Spleen (tissue), 11 donors: ENCODE measurements around the gene MEGF8. TPM values are rescaled to one million over a fixed set of nuclear protein-coding genes. Genes with fewer than 3 reads are reported as not detected.

Experiments
- DNase-seq: peaks from one replicate; pipeline ENCODE4 v3.0.0-alpha.2; 2020
- H3K27ac ChIP-seq, 8 donors: fragments of 200-600 bp; sonication (generic) in 7 of 8; 1 replicate in 4 of 8; 2 replicates in 4 of 8; pipeline versions ENCODE4 v1.5.0 to v1.8.0; 2016 to 2021; ENCODE audit warnings: inconsistent platforms in 4 of 8, mild to moderate bottlenecking in 4 of 8, moderate library complexity in 1 of 8
- H3K27me3 ChIP-seq, 7 donors: fragments of 200-600 bp; sonication (generic) in 6 of 7; replicated peaks in 1 of 7; 1 replicate in 4 of 7; 2 replicates in 3 of 7; pipeline versions ENCODE4 v1.5.0 to v1.8.0; 2016 to 2021; ENCODE audit warnings: inconsistent platforms in 3 of 7, mild to moderate bottlenecking in 1 of 7
- H3K36me3 ChIP-seq, 6 donors: fragments of 200-600 bp; sonication (generic) in 5 of 6; 1 replicate in 4 of 6; 2 replicates in 2 of 6; pipeline versions ENCODE4 v1.5.0 to v1.8.0; 2016 to 2021; ENCODE audit warnings: inconsistent platforms in 2 of 6
- H3K4me1 ChIP-seq, 6 donors: fragments of 200-600 bp; sonication (generic) in 5 of 6; 1 replicate in 3 of 6; 2 replicates in 3 of 6; pipeline versions ENCODE4 v1.5.0 to v1.8.0; 2016 to 2021; ENCODE audit warnings: inconsistent platforms in 3 of 6
- H3K4me3 ChIP-seq, 8 donors: fragments of 200-600 bp; sonication (generic) in 7 of 8; 1 replicate in 4 of 8; 2 replicates in 4 of 8; pipeline versions ENCODE4 v1.5.0 to v1.8.0; 2016 to 2021; ENCODE audit warnings: inconsistent platforms in 4 of 8, mild to moderate bottlenecking in 4 of 8, moderate library complexity in 2 of 8
- H3K9me3 ChIP-seq, 8 donors: fragments of 200-600 bp; sonication (generic) in 7 of 8; 1 replicate in 4 of 8; 2 replicates in 4 of 8; pipeline versions ENCODE4 v1.5.0 to v1.8.0; 2016 to 2021; ENCODE audit warnings: inconsistent platforms in 4 of 8
- CTCF ChIP-seq, 11 experiments: fragments of 200-600 bp in 7 of 11; fragments of 450-650 bp in 4 of 11; sonication (generic) in 4 of 11; IDR thresholded peaks in 8 of 11; conservative IDR thresholded peaks in 3 of 11; 1 replicate in 7 of 11; 2 replicates in 4 of 11; pipeline versions ENCODE4 v1.4.0 to v1.8.0; 2016 to 2021; ENCODE audit warnings: antibody characterized with exemption in 11 of 11, inconsistent platforms in 4 of 11, mild to moderate bottlenecking in 1 of 11
- POLR2A ChIP-seq, 3 donors: fragments of 450-650 bp; IDR thresholded peaks; one replicate each; pipeline ENCODE4 v1.5.1; 2017; ENCODE audit warnings: antibody characterized with exemption in 3 of 3, mild to moderate bottlenecking in 1 of 3
- POLR2AphosphoS5 ChIP-seq, 3 donors: sonication (generic); formaldehyde crosslinking; IDR thresholded peaks; one replicate each; pipeline ENCODE4 v1.5.1; 2017; ENCODE audit warnings: antibody characterized with exemption in 3 of 3
- WGBS, 5 donors: extraction: QIAGEN DNeasy Blood & Tissue Kit in 3 of 5; methylation state at CpG; one replicate each; pipeline versions ENCODE4 v1.1.5 to v1.1.7; 2013 to 2018; 5-methylcytosine and 5-hydroxymethylcytosine counted together
- intact Hi-C: fragments of 100-400 bp; cut with DNase I; formaldehyde crosslinking; loops from one replicate; pipeline ENCODE4 v1.15.0; 2023; ENCODE audit warnings: low total_unique reads
- polyA plus RNA-seq, 3 donors: library from polyadenylated mRNA; stranded (reverse); fragments of 200-250 nt; gene quantifications; one replicate each; pipeline ENCODE4 v1.2.1, GENCODE V29; 2013
- total RNA-seq, 7 donors: library from RNA; depleted of rRNA in 3 of 7; stranded (reverse); fragments of >200 nt in 3 of 7; fragmentation: NEBNext Ultra II Directional in 4 of 7; extraction: Animal tissue kit (Norgen Biotek cat#: 25700) in 4 of 7; gene quantifications; one replicate each; pipeline versions ENCODE4 v1.1.0 to v1.2.1, GENCODE V29; 2016 to 2021
- donor health status: healthy with polysubstance abuse.
- donor health status: DM: no; HTN: no; CAD: no; lungs with moderate emphysema.
- donor health status: DM: no; HTN: no; CAD: no.
- donor health status: Bipolar disorder and iron deficiency.
- donor health status: healthy.
- donor health status: DM: no; HTN: no; CAD: no.
- donor health status: DM: yes; HTN: yes; CAD: no.

MEGF8 gene
- total and polyA plus RNA-seq, 10 donors = 2.3 to 26.2 (median 18.7) TPM

- intact Hi-C loops = no loop called here
- peak overlapping the region in 2 of 8 donors; percentile 86 to 89 for H3K4me3 ChIP-seq
Measured at GRCh38 chr19:42323473-42323851, 2.0 kb upstream of the MEGF8 start.

GRCh38 chr19:42323852-42324654, 1.4 kb upstream of the MEGF8 start:
- TF ChIP-seq POLR2AphosphoS5 (IDR thresholded peaks at IDR 0.05) = no peak
- intact Hi-C loops = no loop called here
- WGBS, 5 donors = 3 to 10% (median 4%) methylated on average over 48 to 92 of the region's 92 CpGs
- Histone ChIP-seq H3K9me3 (no peaks in the 10 kb centered on the region), H3K27me3 (peaks cover 0 to 33% (median 21%) of the 10 kb centered on the region in 7 donors), H3K36me3 (no peaks in the 10 kb centered on the region), H3K4me3 (peak overlapping the region; percentile 29 to 97 (median 86)), H3K4me1 (peaks cover 13 to 47% (median 38%) of the 10 kb centered on the region in 6 donors), H3K27ac (no peak overlapping the region)
- DNase-seq = peak; percentile 88

More at GRCh38 chr19:42323473-42323851, 2.0 kb upstream of the MEGF8 start:
- no peaks in the 10 kb centered on the region for H3K9me3 ChIP-seq
- H3K4me1 ChIP-seq = peaks cover 13 to 47% (median 37%) of the 10 kb centered on the region in 6 donors
- DNase-seq = no peak
- no peak for TF ChIP-seq CTCF (IDR thresholded peaks at IDR 0.05 in 8 of 11, conservative IDR thresholded peaks at IDR 0.05 in 3 of 11)
- no peak for TF ChIP-seq POLR2A (IDR thresholded peaks at IDR 0.05)
- no peak for TF ChIP-seq POLR2AphosphoS5 (IDR thresholded peaks at IDR 0.05)
- no peaks in the 10 kb centered on the region for H3K36me3 ChIP-seq
- WGBS, 5 donors = 26 to 41% (median 27%) methylated on average over 22 to 29 of the region's 29 CpGs
- H3K27ac ChIP-seq = no peak overlapping the region
- H3K27me3 ChIP-seq = peaks cover 0 to 33% (median 21%) of the 10 kb centered on the region in 7 donors

- DNase-seq = peak; percentile 86
- Histone ChIP-seq H3K4me3 (peak overlapping the region; percentile 29 to 97 (median 86)), H3K27me3 (peaks cover 0 to 33% (median 21%) of the 10 kb centered on the region in 7 donors), H3K4me1 (peaks cover 13 to 47% (median 38%) of the 10 kb centered on the region in 6 donors), H3K27ac (peak overlapping the region in 4 of 8 donors; percentile 84 to 89 (median 87)), H3K36me3 (no peaks in the 10 kb centered on the region), H3K9me3 (no peaks in the 10 kb centered on the region)
- 3 to 5% (median 4%) methylated on average over 23 to 38 of the region's 38 CpGs for WGBS, 5 donors
- TF ChIP-seq POLR2AphosphoS5 (IDR thresholded peaks at IDR 0.05) (no peak), CTCF (IDR thresholded peaks at IDR 0.05 in 8 of 11, conservative IDR thresholded peaks at IDR 0.05 in 3 of 11) (peak in 1 of 11 experiments; percentile 93)
- intact Hi-C loops = loop anchor here (5.0 kb wide), 1 partner anchor 73 kb away; no protein-coding TSS in a partner anchor
Measured at GRCh38 chr19:42324655-42325307, 654 bp upstream of the MEGF8 start.

- Histone ChIP-seq H3K27ac (peak overlapping the region; percentile 82 to 90 (median 86)), H3K27me3 (peaks cover 0 to 33% (median 21%) of the 10 kb centered on the region in 7 donors), H3K4me3 (peak overlapping the region; percentile 70 to 97 (median 88)), H3K36me3 (no peaks in the 10 kb centered on the region), H3K9me3 (no peaks in the 10 kb centered on the region), H3K4me1 (peaks cover 13 to 47% (median 38%) of the 10 kb centered on the region in 6 donors)
- WGBS, 5 donors = 5 to 49% (median 8%) methylated on average over 3 to 37 of the region's 37 CpGs
- intact Hi-C loops = loop anchor here (5.0 kb wide), 1 partner anchor 71 kb away; no protein-coding TSS in a partner anchor
- no peak for TF ChIP-seq POLR2A (IDR thresholded peaks at IDR 0.05)
- peak in 1 of 11 experiments; percentile 10 for TF ChIP-seq CTCF (IDR thresholded peaks at IDR 0.05 in 8 of 11, conservative IDR thresholded peaks at IDR 0.05 in 3 of 11)
- no peak for TF ChIP-seq POLR2AphosphoS5 (IDR thresholded peaks at IDR 0.05)
- peak; percentile 86 for DNase-seq
Measured at GRCh38 chr19:42325896-42326771, 699 bp downstream of the MEGF8 start.
